WTC11 (cell line): ENCODE data around the gene C5orf15.

Source experiments
- ATF1 ChIP-seq: sonication (generic); formaldehyde crosslinking; IDR thresholded peaks from 2 replicates; pipeline ENCODE4 v1.8.1; 2023; ENCODE audit warnings: mild to moderate bottlenecking, moderate library complexity, missing genetic modification reagents
- ATF3 ChIP-seq: sonication (generic); formaldehyde crosslinking; conservative IDR thresholded peaks from 2 replicates; pipeline ENCODE4 v1.8.1; 2022; ENCODE audit warnings: mild to moderate bottlenecking, missing genetic modification reagents
- CTCF ChIP-seq: fragments of 200-600 bp; IDR thresholded peaks from 2 replicates; pipeline ENCODE4 v1.8.0; 2022; ENCODE audit warnings: antibody characterized with exemption
- IRF2 ChIP-seq: sonication (generic); formaldehyde crosslinking; IDR thresholded peaks from 2 replicates; pipeline ENCODE4 v1.8.0; 2022; ENCODE audit warnings: low read depth, missing genetic modification reagents, borderline replicate concordance
- ZNF263 ChIP-seq: sonication (generic); formaldehyde crosslinking; IDR thresholded peaks from 2 replicates; pipeline ENCODE4 v1.8.1; 2022; ENCODE audit warnings: low read depth, mild to moderate bottlenecking, moderate library complexity, missing genetic modification reagents

GRCh38 chr5:133910571-133910970 lies 57.9 kb downstream of the C5orf15 start:
- TF ChIP-seq CTCF = no peak
- TF ChIP-seq ATF3 = no peak
- TF ChIP-seq ATF1 (CRISPR knock-in tag) = no peak
- TF ChIP-seq IRF2 (CRISPR knock-in tag) = no peak
- TF ChIP-seq ZNF263 (CRISPR knock-in tag) = no peak
